Parathyroid adenoma (tissue), 2 donors: Measurements from ENCODE around the gene PRELID1.
A peak's percentile ranks its signal among the peaks of the same experiment; 100 is the strongest.

Source experiments
- H2AFZ ChIP-seq: fragments of 300-600 bp; sonication (generic); one replicate; pipeline ENCODE4 v1.7.0; 2017; ENCODE audit warnings: antibody characterized with exemption, mild to moderate bottlenecking
- H3K27ac ChIP-seq: fragments of 300-600 bp; sonication (generic); one replicate; pipeline ENCODE4 v1.7.0; 2017
- H3K27me3 ChIP-seq: fragments of 300-600 bp; sonication (generic); one replicate; pipeline ENCODE4 v1.7.0; 2017; ENCODE audit warnings: low read length; ENCODE audit not compliant: control insufficient read depth, insufficient read depth
- H3K36me3 ChIP-seq: fragments of 300-600 bp; sonication (generic); one replicate; pipeline ENCODE4 v1.7.0; 2017; ENCODE audit warnings: low read length; ENCODE audit not compliant: control insufficient read depth, insufficient read depth
- H3K4me1 ChIP-seq: fragments of 300-600 bp; sonication (generic); one replicate; pipeline ENCODE4 v1.7.0; 2017; ENCODE audit warnings: control low read depth
- H3K4me2 ChIP-seq: fragments of 300-600 bp; sonication (generic); one replicate; pipeline ENCODE4 v1.7.0; 2017; ENCODE audit warnings: low read length
- H3K4me3 ChIP-seq: fragments of 300-600 bp; sonication (generic); one replicate; pipeline ENCODE4 v1.7.0; 2017; ENCODE audit warnings: low read depth, low read length
- H3K79me2 ChIP-seq: fragments of 300-600 bp; sonication (generic); one replicate; pipeline ENCODE4 v1.7.0; 2017; ENCODE audit warnings: control low read depth
- H3K9ac ChIP-seq: fragments of 300-600 bp; sonication (generic); one replicate; pipeline ENCODE4 v1.7.0; 2017; ENCODE audit warnings: mild to moderate bottlenecking
- H3K9me3 ChIP-seq: fragments of 300-600 bp; sonication (generic); one replicate; pipeline ENCODE4 v1.7.0; 2017; ENCODE audit warnings: low read length; ENCODE audit not compliant: control insufficient read depth
- TF ChIP-seq, protein P1 (sequence below): fragments of 300-600 bp; sonication (generic); IDR thresholded peaks from one replicate; pipeline ENCODE4 v1.7.0; 2017; ENCODE audit warnings: antibody characterized with exemption, mild to moderate bottlenecking
- donor health status: primary hyperparathyroidism.

The PRELID1 gene

DNA sequence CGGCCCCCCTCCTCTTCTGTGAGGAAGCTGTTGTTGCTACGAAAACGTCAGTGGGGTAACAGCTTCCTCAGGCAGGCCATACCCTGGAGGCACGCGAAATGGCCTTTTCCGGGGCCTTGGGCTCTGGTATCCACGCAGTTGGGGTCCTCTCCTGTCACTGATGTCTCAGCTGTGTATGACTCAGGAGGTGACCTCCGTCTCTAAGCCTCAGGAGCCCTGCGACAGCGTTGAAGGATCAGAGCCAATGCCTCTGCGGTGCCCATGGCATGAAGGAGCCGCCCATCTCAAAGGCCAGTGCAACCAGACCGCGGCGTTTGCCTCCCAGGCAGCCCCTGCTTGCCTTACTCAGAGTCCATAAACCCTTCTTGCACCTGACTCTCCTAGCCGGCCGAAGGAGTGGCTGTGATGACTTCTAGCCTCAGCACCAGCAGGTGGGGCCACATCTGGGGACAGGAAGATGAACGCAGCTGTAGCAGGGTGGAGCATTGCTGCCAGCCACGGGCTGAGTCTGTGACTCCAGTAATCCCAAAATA lies 9.1 kb downstream of the PRELID1 start:
- peaks cover 10% of the 10 kb centered on the region for H3K4me1 ChIP-seq
- H3K9ac ChIP-seq: no peak overlapping the region
- no peak overlapping the region for H3K4me3 ChIP-seq
- no peaks in the 10 kb centered on the region for H3K36me3 ChIP-seq
- no peaks in the 10 kb centered on the region for H3K27me3 ChIP-seq
- H2AFZ ChIP-seq: no peak overlapping the region
- H3K4me2 ChIP-seq: peak overlapping the region; percentile 94
- H3K9me3 ChIP-seq: no peaks in the 10 kb centered on the region
- no peaks in the 10 kb centered on the region for H3K79me2 ChIP-seq
- TF ChIP-seq, protein P1, sequence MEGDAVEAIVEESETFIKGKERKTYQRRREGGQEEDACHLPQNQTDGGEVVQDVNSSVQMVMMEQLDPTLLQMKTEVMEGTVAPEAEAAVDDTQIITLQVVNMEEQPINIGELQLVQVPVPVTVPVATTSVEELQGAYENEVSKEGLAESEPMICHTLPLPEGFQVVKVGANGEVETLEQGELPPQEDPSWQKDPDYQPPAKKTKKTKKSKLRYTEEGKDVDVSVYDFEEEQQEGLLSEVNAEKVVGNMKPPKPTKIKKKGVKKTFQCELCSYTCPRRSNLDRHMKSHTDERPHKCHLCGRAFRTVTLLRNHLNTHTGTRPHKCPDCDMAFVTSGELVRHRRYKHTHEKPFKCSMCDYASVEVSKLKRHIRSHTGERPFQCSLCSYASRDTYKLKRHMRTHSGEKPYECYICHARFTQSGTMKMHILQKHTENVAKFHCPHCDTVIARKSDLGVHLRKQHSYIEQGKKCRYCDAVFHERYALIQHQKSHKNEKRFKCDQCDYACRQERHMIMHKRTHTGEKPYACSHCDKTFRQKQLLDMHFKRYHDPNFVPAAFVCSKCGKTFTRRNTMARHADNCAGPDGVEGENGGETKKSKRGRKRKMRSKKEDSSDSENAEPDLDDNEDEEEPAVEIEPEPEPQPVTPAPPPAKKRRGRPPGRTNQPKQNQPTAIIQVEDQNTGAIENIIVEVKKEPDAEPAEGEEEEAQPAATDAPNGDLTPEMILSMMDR: no peak
- H3K27ac ChIP-seq: no peak overlapping the region

DNA sequence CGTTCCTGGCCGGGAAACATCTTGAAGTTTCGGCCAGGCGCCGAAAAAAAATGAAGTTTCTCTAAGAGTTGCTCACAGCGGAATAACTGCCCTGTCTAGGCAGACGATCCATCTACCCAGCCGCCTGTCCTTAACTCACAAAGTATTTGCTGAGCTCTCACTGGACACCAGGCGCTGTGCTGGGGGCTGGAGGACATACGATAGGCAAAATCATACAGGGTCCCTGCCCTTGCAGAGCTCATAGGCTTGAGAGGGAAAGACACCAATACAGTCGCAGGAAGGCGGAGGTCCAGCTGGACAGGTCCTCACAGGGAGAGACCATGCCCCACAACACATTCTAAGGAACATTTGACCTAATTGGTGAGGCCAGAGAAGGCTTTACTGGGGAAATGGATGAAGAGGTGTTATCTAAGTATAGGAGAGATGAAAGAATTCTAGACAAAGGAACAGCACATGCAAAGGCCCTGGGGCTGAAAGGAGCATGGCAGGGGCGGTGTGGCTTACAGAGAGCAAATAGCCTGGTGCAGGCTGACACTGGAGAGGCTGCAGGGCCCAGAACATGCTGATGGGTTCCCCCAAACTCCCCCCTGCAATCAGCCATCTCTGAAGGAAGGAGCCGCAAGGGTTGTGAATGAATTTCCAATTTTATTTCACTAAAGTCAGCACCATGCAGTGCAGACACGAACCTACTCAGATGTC lies 10.1 kb downstream of the PRELID1 start:
- Histone ChIP-seq H3K27me3 (no peaks in the 10 kb centered on the region), H2AFZ (no peak overlapping the region), H3K4me3 (no peak overlapping the region), H3K4me1 (peaks cover 10% of the 10 kb centered on the region), H3K4me2 (no peak overlapping the region), H3K9me3 (no peaks in the 10 kb centered on the region), H3K9ac (no peak overlapping the region), H3K79me2 (no peaks in the 10 kb centered on the region), H3K27ac (no peak overlapping the region), H3K36me3 (no peaks in the 10 kb centered on the region)
- TF ChIP-seq, protein P1: no peak

DNA sequence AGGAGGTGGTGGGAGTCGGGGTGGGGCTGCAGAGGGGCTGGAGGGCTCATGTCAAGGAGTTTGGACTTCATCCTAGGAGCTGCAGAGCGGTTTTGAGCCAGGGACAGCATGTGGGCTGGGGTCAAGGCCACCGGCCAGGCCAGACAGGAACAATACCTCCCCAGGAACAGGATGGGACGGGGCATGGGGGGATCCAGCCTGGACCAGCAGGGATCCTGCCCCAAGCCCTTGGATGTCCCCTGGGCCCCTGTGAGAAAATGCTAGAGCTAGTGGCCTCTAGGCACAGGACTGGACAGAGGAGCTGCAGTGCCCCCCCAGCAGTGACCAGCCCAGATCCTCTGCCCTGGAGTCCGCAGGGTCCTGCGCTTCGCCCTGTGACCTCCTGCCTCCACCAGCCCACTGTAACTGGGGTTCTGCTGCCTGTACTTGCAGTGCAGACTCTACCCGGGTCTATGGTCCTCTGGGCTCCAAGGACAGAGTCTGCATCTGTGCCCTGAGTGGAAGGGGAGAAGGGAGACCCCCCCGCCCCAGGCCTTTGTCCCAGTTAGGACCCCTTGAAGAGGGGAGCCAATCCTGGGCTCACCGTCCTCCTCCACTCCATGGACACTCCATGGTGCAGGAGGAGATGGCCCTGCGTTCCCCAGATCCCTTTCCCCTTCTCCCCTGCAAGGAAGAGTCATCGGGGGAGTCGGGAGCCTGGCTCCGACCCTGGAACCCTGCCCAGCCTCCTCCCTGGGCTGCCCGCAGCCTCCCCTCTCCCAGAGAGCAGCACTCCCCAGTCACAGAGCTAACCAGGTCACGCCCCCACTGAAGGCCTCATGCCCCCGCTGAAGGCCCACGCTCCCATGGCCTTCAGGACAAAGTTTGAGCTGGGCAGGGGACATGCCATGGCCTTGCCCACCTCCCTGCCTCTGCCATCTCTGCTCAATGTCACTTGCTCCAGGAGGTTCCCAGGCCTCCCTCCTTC lies 11.1 kb downstream of the PRELID1 start:
- Histone ChIP-seq H3K27ac (no peak overlapping the region), H3K27me3 (no peaks in the 10 kb centered on the region), H3K4me3 (no peak overlapping the region), H2AFZ (no peak overlapping the region), H3K4me1 (peaks cover 10% of the 10 kb centered on the region), H3K79me2 (no peaks in the 10 kb centered on the region), H3K9me3 (no peaks in the 10 kb centered on the region), H3K9ac (no peak overlapping the region), H3K4me2 (no peak overlapping the region), H3K36me3 (no peaks in the 10 kb centered on the region)
- TF ChIP-seq, protein P1: no peak

DNA sequence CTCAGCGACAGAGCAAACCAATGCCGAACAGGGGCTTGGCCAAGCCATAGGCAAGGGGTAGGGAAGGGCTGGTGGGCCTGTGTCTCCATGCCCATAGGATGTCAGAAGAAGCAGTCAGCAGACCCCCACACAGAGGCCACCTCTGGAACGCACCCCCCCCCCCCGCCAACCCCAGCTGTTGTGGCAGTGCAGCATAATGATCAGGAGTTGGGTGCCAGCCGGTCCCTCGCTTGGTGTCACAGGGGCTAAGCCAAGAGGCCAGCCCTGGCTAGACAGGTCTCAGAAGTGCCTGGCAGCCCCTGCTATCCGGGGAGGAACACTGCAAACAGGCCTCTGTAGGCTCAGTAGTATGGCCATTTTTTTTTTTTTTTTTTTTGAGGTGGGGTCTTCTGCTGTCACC lies 11.8 kb downstream of the PRELID1 start:
- H3K27me3 ChIP-seq: no peaks in the 10 kb centered on the region
- H3K4me1 ChIP-seq: peaks cover 10% of the 10 kb centered on the region
- no peak overlapping the region for H3K4me3 ChIP-seq
- no peaks in the 10 kb centered on the region for H3K36me3 ChIP-seq
- no peak overlapping the region for H3K27ac ChIP-seq
- H3K79me2 ChIP-seq: no peaks in the 10 kb centered on the region
- H2AFZ ChIP-seq: no peak overlapping the region
- H3K4me2 ChIP-seq: no peak overlapping the region
- H3K9ac ChIP-seq: no peak overlapping the region
- TF ChIP-seq, protein P1: no peak
- no peaks in the 10 kb centered on the region for H3K9me3 ChIP-seq
